GM23338 (cell line): ENCODE results near the gene MYF6. TPM values are rescaled to one million over a fixed set of nuclear protein-coding genes. Genes with fewer than 3 reads are reported as not detected.

Source experiments
- CTCF ChIP-seq, 2 experiments: fragments of 200-600 bp in 1 of 2; sonication (generic) in 1 of 2; conservative IDR thresholded peaks; 2 replicates each; pipeline versions ENCODE4 v1.5.1 to v1.6.1; 2016 to 2017; ENCODE audit warnings: antibody characterized with exemption in 2 of 2, low read depth in 2 of 2, mild to moderate bottlenecking in 2 of 2, moderate library complexity in 1 of 2
- polyA plus RNA-seq: library from polyadenylated mRNA; unstranded; fragments of >200 nt; fragmentation: Nextera tagmentation; extraction: Ambion mirVana; gene quantifications from 2 replicates; pipeline ENCODE4 v1.2.1, GENCODE V29; 2016
- total RNA-seq: library from RNA; depleted of rRNA; stranded (reverse); fragments of >200 nt; shearing (Covaris generic); gene quantifications from 2 replicates; pipeline ENCODE4 v1.2.3, GENCODE V29; 2014; rRNA removed

Gene MYF6
- total and polyA plus RNA-seq, 2 experiments from 2014 or later: not detected

- TF ChIP-seq CTCF (conservative IDR thresholded peaks at IDR 0.05; ENCODE audit: low read depth in 2 of 2): no peak
These were observed 49.4 kb downstream of the MYF6 start (continued) for GRCh38 chr12:80756875-80757274.

Other genes with a start within 250 kb of the MYF6 start
- not detected in 2 replicates for gene MYF5, start 9.3 kb downstream of the MYF6 start, total RNA-seq
- not detected in 2 replicates for gene MYF5, start 9.3 kb downstream of the MYF6 start, polyA plus RNA-seq
- 6.2 and 6.5 TPM in 2 replicates for gene LIN7A, start 230.3 kb downstream of the MYF6 start, total RNA-seq
- 5.7 and 6.2 TPM in 2 replicates for gene LIN7A, start 230.3 kb downstream of the MYF6 start, polyA plus RNA-seq